Pons (tissue), 1 donor: ENCODE data around the gene NRF1.
"Not testable (repeated sequence)": the region's sequence is repeated elsewhere in the genome, so short reads cannot be mapped to it uniquely, and the experiment has no call there.

Experiments
- DNase-seq: peaks from one replicate; pipeline ENCODE4 v3.0.0-alpha.2; 2016; ENCODE audit warnings: low spot score

The NRF1 gene

GRCh38 chr7:129607471-129608120 is 3.9 kb upstream of the NRF1 start:
- peak; percentile 17 for DNase-seq

- DNase-seq, result no peak
Measured at GRCh38 chr7:129609666-129610065, 1.9 kb upstream of the NRF1 start.

GRCh38 chr7:129610709-129611245 is 743 bp upstream of the NRF1 start:
- no peak for DNase-seq

GRCh38 chr7:129612112-129613015 is 844 bp downstream of the NRF1 start:
- peak; percentile 66 for DNase-seq

GRCh38 chr7:129613016-129613337 is 1.5 kb downstream of the NRF1 start:
- no peak for DNase-seq

GRCh38 chr7:129615018-129615417 is 3.5 kb downstream of the NRF1 start:
- DNase-seq, result no peak

GRCh38 chr7:129616530-129616929 is 5.0 kb downstream of the NRF1 start:
- DNase-seq, result no peak

GRCh38 chr7:129617178-129617577 is 5.7 kb downstream of the NRF1 start:
- DNase-seq, result no peak

- no peak for DNase-seq
Measured at GRCh38 chr7:129617652-129618051, 6.1 kb downstream of the NRF1 start.

GRCh38 chr7:129626896-129627295 is 15.4 kb downstream of the NRF1 start:
- no peak for DNase-seq

GRCh38 chr7:129630341-129630740 is 18.8 kb downstream of the NRF1 start:
- no peak for DNase-seq

- DNase-seq, result no peak
Measured at GRCh38 chr7:129634361-129635034, 23.0 kb downstream of the NRF1 start.

GRCh38 chr7:129635300-129636029 is 23.9 kb downstream of the NRF1 start:
- peak; percentile 88 for DNase-seq

GRCh38 chr7:129636030-129636550 is 24.6 kb downstream of the NRF1 start:
- not testable (repeated sequence) for DNase-seq

- no peak for DNase-seq
Measured at GRCh38 chr7:129636641-129637040, 25.1 kb downstream of the NRF1 start.

GRCh38 chr7:129640400-129640799 is 28.9 kb downstream of the NRF1 start:
- DNase-seq, result no peak

- peak; percentile 83 for DNase-seq
Measured at GRCh38 chr7:129642871-129643549, 31.5 kb downstream of the NRF1 start.

GRCh38 chr7:129643550-129644170 is 32.1 kb downstream of the NRF1 start:
- peak; percentile 18 for DNase-seq

GRCh38 chr7:129644634-129645230 is 33.2 kb downstream of the NRF1 start:
- DNase-seq, result peak; percentile 85

- DNase-seq, result no peak
Measured at GRCh38 chr7:129646369-129647021, 35.0 kb downstream of the NRF1 start.
